Body of pancreas (tissue), 4 donors: Measurements from ENCODE around the gene USP33.

ENCODE experiments used
- POLR2A ChIP-seq, 3 donors: fragments of 450-650 bp; IDR thresholded peaks; one replicate each; pipeline ENCODE4 v1.6.1; 2016; ENCODE audit warnings: antibody characterized with exemption in 3 of 3, mild to moderate bottlenecking in 2 of 3
- TF ChIP-seq, protein P1 (sequence below), 7 experiments: fragments of 450-650 bp in 4 of 7; fragments of 200-600 bp in 3 of 7; sonication (generic) in 3 of 7; IDR thresholded peaks; one replicate each; pipeline ENCODE4 v1.5.1; 2016 to 2019; ENCODE audit warnings: antibody characterized with exemption in 7 of 7

DNA sequence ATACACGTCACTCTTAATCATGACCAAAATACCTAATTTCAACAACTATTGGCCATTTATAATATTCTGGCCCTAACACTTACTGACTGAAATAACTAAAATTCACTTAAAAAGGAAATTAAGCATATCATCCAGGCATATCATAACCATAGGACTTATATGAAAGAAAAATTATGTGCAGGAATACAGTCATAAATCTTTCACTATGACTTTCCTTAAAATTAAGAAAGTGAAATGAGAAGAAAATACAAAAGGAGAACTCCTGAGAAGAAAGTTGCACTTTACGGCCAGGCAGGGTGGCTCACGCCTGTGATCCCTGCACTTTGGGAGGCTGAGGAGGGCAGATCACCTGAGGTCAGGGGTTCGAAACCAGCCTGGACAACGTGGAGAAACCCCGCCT is 86.6 kb downstream of the USP33 start:
- TF ChIP-seq, protein P1, sequence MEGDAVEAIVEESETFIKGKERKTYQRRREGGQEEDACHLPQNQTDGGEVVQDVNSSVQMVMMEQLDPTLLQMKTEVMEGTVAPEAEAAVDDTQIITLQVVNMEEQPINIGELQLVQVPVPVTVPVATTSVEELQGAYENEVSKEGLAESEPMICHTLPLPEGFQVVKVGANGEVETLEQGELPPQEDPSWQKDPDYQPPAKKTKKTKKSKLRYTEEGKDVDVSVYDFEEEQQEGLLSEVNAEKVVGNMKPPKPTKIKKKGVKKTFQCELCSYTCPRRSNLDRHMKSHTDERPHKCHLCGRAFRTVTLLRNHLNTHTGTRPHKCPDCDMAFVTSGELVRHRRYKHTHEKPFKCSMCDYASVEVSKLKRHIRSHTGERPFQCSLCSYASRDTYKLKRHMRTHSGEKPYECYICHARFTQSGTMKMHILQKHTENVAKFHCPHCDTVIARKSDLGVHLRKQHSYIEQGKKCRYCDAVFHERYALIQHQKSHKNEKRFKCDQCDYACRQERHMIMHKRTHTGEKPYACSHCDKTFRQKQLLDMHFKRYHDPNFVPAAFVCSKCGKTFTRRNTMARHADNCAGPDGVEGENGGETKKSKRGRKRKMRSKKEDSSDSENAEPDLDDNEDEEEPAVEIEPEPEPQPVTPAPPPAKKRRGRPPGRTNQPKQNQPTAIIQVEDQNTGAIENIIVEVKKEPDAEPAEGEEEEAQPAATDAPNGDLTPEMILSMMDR (IDR thresholded peaks at IDR 0.05), result no peak
- TF ChIP-seq POLR2A (IDR thresholded peaks at IDR 0.05), result no peak
